Measurements from ENCODE around the gene LGALS3BP.
"Not testable (repeated sequence)": the region's sequence is repeated elsewhere in the genome, so short reads cannot be mapped to it uniquely, and the experiment has no call there.

The LGALS3BP gene

GRCh38 chr17:78945455-78945854 is 34.3 kb downstream of the LGALS3BP start:
- not testable (repeated sequence) for FAIRE-seq; DNase-seq (ENCODE audit: insufficient read length, low spot score)

GRCh38 chr17:78944956-78945355 is 34.8 kb downstream of the LGALS3BP start:
- DNase-seq (ENCODE audit: insufficient read length, low spot score) (no peak), FAIRE-seq (no peak)

GRCh38 chr17:78944026-78944425 is 35.7 kb downstream of the LGALS3BP start:
- DNase-seq (ENCODE audit: insufficient read length, low spot score), result no peak
- no peak for FAIRE-seq

- FAIRE-seq (peak; percentile 40), DNase-seq (ENCODE audit: insufficient read length, low spot score) (no peak)
Observed at GRCh38 chr17:78940708-78941107, 39.0 kb downstream of the LGALS3BP start.

GRCh38 chr17:78940258-78940657 is 39.5 kb downstream of the LGALS3BP start:
- no peak for FAIRE-seq
- no peak for DNase-seq (ENCODE audit: insufficient read length, low spot score)

- DNase-seq (ENCODE audit: insufficient read length, low spot score), result no peak
Observed at GRCh38 chr17:78939615-78940014, 40.1 kb downstream of the LGALS3BP start.

GRCh38 chr17:78937561-78937960 is 42.2 kb downstream of the LGALS3BP start:
- FAIRE-seq, result no peak

More at GRCh38 chr17:78939615-78940014, 40.1 kb downstream of the LGALS3BP start:
- peak; percentile 65 for FAIRE-seq

GRCh38 chr17:78935419-78936323 is 44.1 kb downstream of the LGALS3BP start:
- FAIRE-seq (peak; percentile 97), DNase-seq (ENCODE audit: insufficient read length, low spot score) (peak; percentile 93)

More at GRCh38 chr17:78937561-78937960, 42.2 kb downstream of the LGALS3BP start:
- no peak for DNase-seq (ENCODE audit: insufficient read length, low spot score)

- no peak for DNase-seq (ENCODE audit: insufficient read length, low spot score)
- no peak for FAIRE-seq
Observed at GRCh38 chr17:78934681-78935418, 44.9 kb downstream of the LGALS3BP start.

- DNase-seq (ENCODE audit: insufficient read length, low spot score), result peak; percentile 88
- peak; percentile 94 for FAIRE-seq
Observed at GRCh38 chr17:78933959-78934568, 45.7 kb downstream of the LGALS3BP start.

- FAIRE-seq (peak; percentile 90), DNase-seq (ENCODE audit: insufficient read length, low spot score) (peak; percentile 84)
Observed at GRCh38 chr17:78933025-78933958, 46.4 kb downstream of the LGALS3BP start.

GRCh38 chr17:78929908-78930775 is 49.6 kb downstream of the LGALS3BP start:
- no peak for FAIRE-seq
- no peak for DNase-seq (ENCODE audit: insufficient read length, low spot score)

GRCh38 chr17:78925662-78926555 is 53.8 kb downstream of the LGALS3BP start:
- DNase-seq (ENCODE audit: insufficient read length, low spot score) (peak; percentile 75), FAIRE-seq (peak; percentile 33)

- FAIRE-seq (peak; percentile 28), DNase-seq (ENCODE audit: insufficient read length, low spot score) (peak; percentile 83)
Observed at GRCh38 chr17:78925234-78925633, 54.5 kb downstream of the LGALS3BP start, which contains the start of gene TIMP2. TIMP2 (minus strand) TSS chr17:78925387; CDS start chr17:78925088, 299 bp downstream.

- DNase-seq (ENCODE audit: insufficient read length, low spot score) (no peak), FAIRE-seq (no peak)
Observed at GRCh38 chr17:78924481-78925151, 55.1 kb downstream of the LGALS3BP start.

- FAIRE-seq (no peak), DNase-seq (ENCODE audit: insufficient read length, low spot score) (no peak)
Observed at GRCh38 chr17:78923660-78924453, 55.9 kb downstream of the LGALS3BP start.
